HG02763 (cell line): ENCODE measurements around the gene BPTF.
"Not testable (repeated sequence)": the region's sequence is repeated elsewhere in the genome, so short reads cannot be mapped to it uniquely, and the experiment has no call there.

ENCODE experiments used
- ATAC-seq: cut with Tn5 transposase; IDR thresholded peaks from one replicate; pipeline ENCODE4 v1.9.1; 2021; ENCODE audit warnings: mild to moderate bottlenecking, moderate library complexity; ENCODE audit not compliant: unreplicated experiment

The BPTF gene

GRCh38 chr17:67833134-67833533 lies 7.8 kb downstream of the BPTF start:
- no peak for ATAC-seq

DNA sequence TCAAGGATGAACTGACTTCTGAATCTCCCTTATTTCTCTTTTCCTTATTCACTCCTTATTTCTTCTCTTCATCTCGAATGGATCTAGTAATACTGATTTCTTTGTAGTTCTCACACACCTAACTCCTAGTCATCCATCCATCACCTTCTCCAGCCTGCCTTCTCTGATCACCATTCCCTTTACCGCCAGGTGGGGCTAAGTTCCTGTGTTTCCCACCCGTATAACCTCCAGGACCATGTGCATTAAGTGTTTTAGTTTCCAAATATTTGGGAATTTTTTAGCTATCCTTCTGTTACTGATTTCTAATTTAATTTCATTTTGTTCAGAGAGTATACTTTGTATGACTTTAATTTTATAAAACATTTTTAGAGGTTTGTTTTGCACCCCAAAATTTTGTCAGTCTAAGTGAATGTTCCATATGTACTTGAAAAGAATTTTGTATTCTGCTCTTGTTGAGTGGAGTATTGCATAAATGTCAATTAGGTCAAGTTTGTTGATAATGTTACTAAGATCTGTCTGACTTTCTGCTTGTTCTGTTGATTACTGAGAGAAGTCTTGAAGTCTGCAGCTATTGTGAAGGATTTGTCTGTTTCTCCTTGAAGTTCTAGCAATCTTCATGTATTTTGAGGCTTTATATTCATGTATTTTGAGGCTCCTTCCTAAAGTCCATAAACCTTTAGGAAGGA lies 8.8 kb downstream of the BPTF start:
- ATAC-seq: no peak

GRCh38 chr17:67834634-67835033 lies 9.3 kb downstream of the BPTF start:
- ATAC-seq: no peak

GRCh38 chr17:67836205-67836987 lies 11.1 kb downstream of the BPTF start:
- no peak for ATAC-seq

DNA sequence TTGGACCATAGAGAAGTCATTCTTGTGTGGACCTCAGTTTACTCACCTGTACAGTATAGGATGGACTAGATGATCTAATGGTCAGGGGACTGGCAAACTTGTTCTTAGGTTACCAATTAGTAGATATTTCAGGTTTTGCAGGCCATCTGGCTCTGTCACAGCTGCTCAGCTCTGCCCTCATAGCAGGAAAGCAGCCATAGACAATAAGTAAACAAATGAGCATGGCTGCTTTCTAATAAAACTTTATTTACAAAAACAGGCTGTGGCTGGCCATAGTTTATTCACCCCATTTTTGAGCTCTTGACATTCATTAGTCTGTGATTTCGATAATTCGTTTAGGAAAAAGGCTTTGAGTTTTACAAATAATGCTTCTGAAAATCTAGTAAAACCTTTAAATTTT lies 12.7 kb downstream of the BPTF start:
- ATAC-seq: no peak

DNA sequence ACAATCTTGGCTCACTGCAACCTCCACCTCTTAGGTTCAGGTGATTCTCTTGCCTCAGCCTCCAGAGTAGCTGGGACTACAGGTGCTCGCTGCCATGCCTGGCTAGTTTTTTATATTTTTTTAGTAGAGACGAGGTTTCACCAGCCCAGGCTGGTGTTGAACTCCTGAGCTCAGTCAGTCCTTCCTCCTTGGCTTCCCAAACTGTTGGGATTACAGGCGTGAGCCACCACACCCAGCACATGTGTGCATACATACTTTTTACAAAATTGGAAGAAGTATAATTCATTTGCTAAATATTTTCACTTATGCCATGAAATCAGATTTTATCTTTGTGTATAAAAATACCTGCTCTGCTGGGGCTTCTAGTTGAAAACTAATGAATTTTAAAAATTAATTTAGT lies 13.2 kb downstream of the BPTF start:
- no peak for ATAC-seq

- ATAC-seq: no peak
Measured at GRCh38 chr17:67841992-67842391, 16.7 kb downstream of the BPTF start.

DNA sequence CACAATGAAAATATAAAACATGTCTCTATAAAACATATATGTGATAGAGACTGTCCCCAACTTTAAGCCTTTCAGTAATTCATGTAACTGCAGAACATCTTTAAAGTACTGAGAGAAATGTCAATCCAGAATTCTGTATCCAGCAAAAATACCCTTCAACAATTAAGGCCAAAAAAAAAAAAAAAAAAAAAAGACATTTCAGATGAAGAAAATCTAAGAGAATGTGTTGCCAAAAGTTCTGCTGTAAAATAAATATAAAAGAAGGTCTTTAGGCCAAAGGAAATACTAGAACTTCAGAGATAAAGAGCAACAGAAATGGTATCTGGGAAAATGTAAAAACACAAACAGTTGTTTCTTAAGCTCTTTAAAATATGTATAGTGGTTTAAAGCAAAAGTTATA lies 17.3 kb downstream of the BPTF start:
- ATAC-seq: no peak

DNA sequence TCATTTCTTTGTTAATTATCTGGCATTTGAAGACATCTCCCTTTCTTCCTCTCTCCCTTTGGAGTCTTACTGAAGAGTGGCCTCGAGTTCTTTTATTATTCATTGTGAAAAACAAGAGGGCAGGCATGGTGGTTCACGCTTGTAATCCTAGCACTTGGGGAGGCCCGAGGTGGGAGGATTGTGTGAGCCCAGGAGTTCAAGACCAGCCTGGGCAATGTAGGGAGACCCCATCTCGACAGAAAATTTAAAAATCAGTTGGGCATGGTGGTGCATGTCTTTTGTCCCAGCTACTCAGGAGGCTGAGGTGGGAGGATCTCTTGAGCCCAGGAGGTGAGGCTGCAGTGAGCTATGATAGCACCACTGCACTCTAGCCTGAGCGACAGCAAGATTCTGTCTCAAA lies 20.1 kb downstream of the BPTF start:
- no peak for ATAC-seq

GRCh38 chr17:67848189-67848588 lies 22.9 kb downstream of the BPTF start:
- not testable (repeated sequence) for ATAC-seq

DNA sequence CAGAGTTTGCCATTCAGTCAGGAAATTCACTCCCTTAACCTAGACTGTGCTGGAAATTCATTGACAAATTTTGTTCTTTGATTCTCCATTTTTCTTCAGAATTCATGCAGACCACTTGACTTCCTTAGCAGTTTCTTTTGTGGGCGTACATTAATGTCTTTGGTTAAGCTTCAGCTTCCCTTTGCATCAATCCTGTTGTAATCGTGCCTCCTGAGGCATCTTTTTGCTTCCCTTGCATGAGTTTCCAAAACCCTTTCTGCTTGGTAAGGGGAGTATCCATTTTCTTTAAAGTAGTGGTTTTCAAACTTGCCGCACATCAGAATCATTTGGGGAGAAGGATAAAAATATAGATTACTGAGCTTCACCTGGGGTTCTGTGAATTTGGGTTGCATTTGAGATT lies 23.5 kb downstream of the BPTF start:
- ATAC-seq: not testable (repeated sequence)

GRCh38 chr17:67850991-67851631 lies 25.8 kb downstream of the BPTF start:
- no peak for ATAC-seq

GRCh38 chr17:67853703-67854102 lies 28.4 kb downstream of the BPTF start:
- ATAC-seq: no peak

DNA sequence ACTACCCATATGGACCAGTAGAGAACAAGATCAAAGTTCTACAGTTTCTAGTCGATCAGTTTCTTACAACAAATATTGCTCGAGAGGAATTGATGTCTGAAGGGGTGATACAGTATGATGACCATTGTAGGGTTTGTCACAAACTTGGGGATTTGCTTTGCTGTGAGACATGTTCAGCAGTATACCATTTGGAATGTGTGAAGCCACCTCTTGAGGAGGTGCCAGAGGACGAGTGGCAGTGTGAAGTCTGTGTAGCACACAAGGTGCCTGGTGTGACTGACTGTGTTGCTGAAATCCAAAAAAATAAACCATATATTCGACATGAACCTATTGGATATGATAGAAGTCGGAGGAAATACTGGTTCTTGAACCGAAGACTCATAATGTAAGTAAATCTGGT lies 29.1 kb downstream of the BPTF start:
- ATAC-seq: no peak

GRCh38 chr17:67855504-67856324 lies 30.4 kb downstream of the BPTF start:
- no peak for ATAC-seq

- ATAC-seq: not testable (repeated sequence)
Measured at GRCh38 chr17:67856402-67856801, 31.1 kb downstream of the BPTF start.

GRCh38 chr17:67862614-67863217 lies 37.4 kb downstream of the BPTF start:
- ATAC-seq: no peak

DNA sequence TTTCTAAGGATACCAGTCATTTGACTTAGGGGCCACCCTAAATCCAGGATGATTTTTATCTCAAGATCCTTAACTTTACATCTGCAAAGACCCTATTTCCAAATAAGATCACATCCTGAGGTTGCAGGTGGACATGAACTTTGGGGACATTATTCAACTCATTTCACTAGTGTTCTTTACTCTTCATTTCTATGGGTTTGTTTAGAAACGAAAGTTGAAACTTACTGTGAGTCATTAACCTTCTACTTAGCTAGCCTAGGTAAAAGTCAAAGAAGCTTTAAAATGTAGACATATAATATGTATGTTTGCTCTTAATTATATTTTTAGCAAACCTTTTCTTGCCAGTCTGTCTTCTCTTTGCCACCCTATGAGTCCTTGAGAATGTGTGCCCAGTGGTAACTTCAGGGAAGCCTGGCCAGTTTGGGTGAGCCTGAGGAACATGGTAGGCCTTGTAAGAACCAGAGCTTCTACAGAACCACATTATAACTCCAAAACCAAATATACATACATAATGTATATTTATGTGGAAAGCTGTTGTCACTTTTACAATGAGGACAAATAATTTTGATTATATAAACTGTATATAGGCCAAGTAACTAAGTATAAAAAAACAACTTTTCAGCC lies 38.4 kb downstream of the BPTF start:
- no peak for ATAC-seq

- no peak for ATAC-seq
Measured at GRCh38 chr17:67865438-67865837, 40.1 kb downstream of the BPTF start.

DNA sequence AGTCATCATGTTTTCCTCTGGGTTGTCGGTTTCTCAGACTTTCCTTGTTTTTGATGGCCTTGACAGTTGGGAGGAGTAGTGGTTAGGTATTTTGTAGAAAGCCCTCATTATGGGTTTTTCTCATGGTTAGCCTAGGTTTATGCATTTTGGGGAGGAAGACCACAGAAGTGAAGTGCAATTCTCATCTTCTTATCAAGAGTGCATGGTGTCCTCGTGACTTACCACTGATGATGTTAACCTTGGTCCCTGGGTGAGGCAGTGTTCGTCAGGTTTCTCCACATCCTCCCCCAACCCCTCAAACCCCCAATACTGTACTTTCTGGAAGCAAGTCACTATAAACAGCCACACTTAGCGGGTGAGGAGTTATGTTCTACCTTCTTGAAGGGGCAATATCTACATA lies 42.3 kb downstream of the BPTF start:
- no peak for ATAC-seq
